ENCODE results near the gene UQCC3. TPM values are rescaled to one million over a fixed set of nuclear protein-coding genes. Genes with fewer than 3 reads are reported as not detected.
A peak's percentile ranks its signal among the peaks of the same experiment; 100 is the strongest.

The UQCC3 gene
- total RNA-seq, 4 donors from 2014 or later = 6.3 to 7.5 (median 7.1) TPM

DNA sequence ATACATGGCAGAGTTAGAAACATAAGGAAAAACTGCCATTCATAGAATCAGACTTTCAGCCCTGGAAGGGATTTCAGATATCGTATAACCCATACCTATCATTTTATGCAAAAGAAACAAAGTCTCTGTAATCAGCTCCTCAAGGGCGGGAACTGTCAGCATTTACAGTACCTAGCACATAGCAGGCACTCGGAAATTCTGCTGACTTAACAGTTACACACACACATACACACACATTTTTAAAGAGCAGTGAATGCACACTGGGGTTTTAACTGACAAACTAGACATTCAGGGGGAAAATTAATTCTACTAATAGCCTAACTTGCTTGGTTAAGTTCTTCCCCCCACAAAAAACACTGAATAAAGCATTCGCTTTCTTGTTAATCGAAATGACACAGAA lies 44.7 kb downstream of the UQCC3 start:
- Histone ChIP-seq H3K4me1 (peaks cover 0 to 23% (median 11%) of the 10 kb centered on the region in 4 donors), H3K9me3 (no peaks in the 10 kb centered on the region), H3K27ac (replicated peaks in 1 of 4) (peak overlapping the region in 1 of 4 donors; percentile 6), H3K36me3 (peaks cover 78 to 100% (median 97%) of the 10 kb centered on the region in 4 donors), H3K27me3 (no peaks in the 10 kb centered on the region), H3K4me3 (no peak overlapping the region)
- intact Hi-C loops (cut with DNase I) = no loop called here
- 89% methylated on average over 5 of the region's 5 CpGs for whole genome bisulfite sequencing
- TF ChIP-seq POLR2A (IDR thresholded peaks at IDR 0.05; ENCODE audit: low read depth) (no peak), EP300 (IDR thresholded peaks at IDR 0.05) (no peak), POLR2AphosphoS5 (IDR thresholded peaks at IDR 0.05) (no peak)
- TF ChIP-seq, protein P1, sequence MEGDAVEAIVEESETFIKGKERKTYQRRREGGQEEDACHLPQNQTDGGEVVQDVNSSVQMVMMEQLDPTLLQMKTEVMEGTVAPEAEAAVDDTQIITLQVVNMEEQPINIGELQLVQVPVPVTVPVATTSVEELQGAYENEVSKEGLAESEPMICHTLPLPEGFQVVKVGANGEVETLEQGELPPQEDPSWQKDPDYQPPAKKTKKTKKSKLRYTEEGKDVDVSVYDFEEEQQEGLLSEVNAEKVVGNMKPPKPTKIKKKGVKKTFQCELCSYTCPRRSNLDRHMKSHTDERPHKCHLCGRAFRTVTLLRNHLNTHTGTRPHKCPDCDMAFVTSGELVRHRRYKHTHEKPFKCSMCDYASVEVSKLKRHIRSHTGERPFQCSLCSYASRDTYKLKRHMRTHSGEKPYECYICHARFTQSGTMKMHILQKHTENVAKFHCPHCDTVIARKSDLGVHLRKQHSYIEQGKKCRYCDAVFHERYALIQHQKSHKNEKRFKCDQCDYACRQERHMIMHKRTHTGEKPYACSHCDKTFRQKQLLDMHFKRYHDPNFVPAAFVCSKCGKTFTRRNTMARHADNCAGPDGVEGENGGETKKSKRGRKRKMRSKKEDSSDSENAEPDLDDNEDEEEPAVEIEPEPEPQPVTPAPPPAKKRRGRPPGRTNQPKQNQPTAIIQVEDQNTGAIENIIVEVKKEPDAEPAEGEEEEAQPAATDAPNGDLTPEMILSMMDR (IDR thresholded peaks at IDR 0.05) = no peak
- no peak for DNase-seq (ENCODE audit: extremely low spot score)

DNA sequence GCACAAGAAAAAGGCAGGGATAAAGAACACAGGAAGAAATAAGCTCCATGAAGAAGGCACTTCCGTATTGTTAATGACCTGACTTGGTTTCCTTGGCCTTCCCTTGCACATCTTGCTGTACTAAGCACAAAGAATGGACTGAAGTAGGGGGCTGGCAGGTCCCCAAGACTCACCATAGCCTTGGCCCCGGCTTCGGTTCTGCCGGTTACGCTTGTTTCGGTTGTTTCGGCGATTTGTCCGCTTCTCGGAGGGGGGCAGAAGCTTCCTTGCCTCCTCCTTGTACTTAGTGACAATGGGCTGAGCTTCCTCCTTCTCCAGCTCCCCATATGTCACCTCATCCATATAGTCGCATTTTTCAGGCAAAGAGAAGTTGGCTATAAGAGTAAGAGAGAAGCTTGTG lies 45.3 kb downstream of the UQCC3 start:
- H3K36me3 ChIP-seq = peaks cover 84 to 100% (median 97%) of the 10 kb centered on the region in 4 donors
- intact Hi-C loops (cut with DNase I) = no loop called here
- H3K27me3 ChIP-seq = no peaks in the 10 kb centered on the region
- peaks cover 0 to 23% (median 12%) of the 10 kb centered on the region in 4 donors for H3K4me1 ChIP-seq
- TF ChIP-seq POLR2A (IDR thresholded peaks at IDR 0.05; ENCODE audit: low read depth) (no peak), EP300 (IDR thresholded peaks at IDR 0.05) (no peak), POLR2AphosphoS5 (IDR thresholded peaks at IDR 0.05) (no peak)
- TF ChIP-seq, protein P1 (IDR thresholded peaks at IDR 0.05) = no peak
- no peak overlapping the region for H3K4me3 ChIP-seq
- no peak overlapping the region for H3K27ac ChIP-seq (replicated peaks in 1 of 4)
- 84% methylated on average over 11 of the region's 11 CpGs for WGBS
- H3K9me3 ChIP-seq = no peaks in the 10 kb centered on the region
- DNase-seq (ENCODE audit: extremely low spot score) = no peak

DNA sequence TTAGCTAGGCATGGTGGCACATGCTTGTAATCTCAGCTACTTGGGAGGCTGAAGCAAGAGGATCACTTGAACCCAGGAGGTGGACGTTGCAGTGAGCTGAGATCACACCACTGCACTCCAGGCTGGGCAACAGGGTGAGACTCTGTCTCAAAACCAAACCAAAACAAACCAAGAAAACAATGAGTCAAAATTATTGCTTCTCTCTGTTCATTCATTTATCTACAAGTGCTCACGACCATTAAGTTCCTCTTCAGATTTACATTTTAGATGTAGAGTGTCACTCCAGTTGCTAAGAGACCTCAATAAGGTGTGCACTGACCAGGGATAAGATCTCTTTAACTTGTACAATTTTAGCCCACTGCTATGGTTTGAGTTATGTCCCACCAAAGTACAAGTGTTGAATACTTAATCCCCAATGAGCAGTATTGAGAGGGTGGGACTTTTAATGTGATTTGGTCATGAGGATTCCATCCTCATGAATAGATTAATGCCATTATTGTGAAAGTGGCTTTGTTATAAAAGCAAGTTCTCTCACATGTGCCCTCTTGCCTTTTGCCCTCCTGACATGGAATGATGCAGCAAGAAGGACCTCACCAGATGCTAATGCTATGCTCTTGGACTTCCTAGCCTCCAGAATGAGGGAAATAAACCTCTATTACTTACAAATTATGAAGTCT lies 48.0 kb downstream of the UQCC3 start:
- WGBS = 72% methylated on average over 2 of the region's 2 CpGs
- Histone ChIP-seq H3K9me3 (no peaks in the 10 kb centered on the region), H3K27me3 (no peaks in the 10 kb centered on the region), H3K36me3 (peaks cover 91 to 98% (median 96%) of the 10 kb centered on the region in 4 donors), H3K27ac (replicated peaks in 1 of 4) (no peak overlapping the region), H3K4me1 (peaks cover 16 to 38% (median 26%) of the 10 kb centered on the region in 4 donors), H3K4me3 (no peak overlapping the region)
- no peak for DNase-seq (ENCODE audit: extremely low spot score)
- intact Hi-C loops (cut with DNase I) = no loop called here
- TF ChIP-seq, protein P1 (IDR thresholded peaks at IDR 0.05) = no peak
- no peak for TF ChIP-seq EP300 (IDR thresholded peaks at IDR 0.05)
- TF ChIP-seq POLR2AphosphoS5 (IDR thresholded peaks at IDR 0.05) = no peak
- TF ChIP-seq POLR2A (IDR thresholded peaks at IDR 0.05; ENCODE audit: low read depth) = no peak

DNA sequence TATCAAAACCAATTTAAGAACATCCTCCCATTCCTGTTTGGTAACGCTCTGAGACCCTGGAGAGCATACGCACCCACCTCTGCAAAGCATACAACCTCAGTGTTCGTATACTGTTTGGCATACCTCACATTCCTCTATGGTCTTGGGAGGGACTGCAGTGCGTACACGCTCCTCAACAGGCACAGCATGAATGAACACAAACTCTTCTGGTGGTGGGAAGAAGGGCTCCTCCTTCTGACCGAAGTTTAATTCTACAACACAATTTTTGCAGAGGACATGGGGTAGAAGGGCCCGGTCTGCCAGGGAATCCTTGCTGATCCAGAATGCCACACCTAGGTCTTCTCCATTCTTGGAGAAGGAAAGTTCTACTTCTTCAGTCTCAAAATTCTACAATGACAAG lies 50.5 kb downstream of the UQCC3 start:
- H3K36me3 ChIP-seq = peaks cover 66 to 72% (median 70%) of the 10 kb centered on the region in 4 donors
- no peak for DNase-seq (ENCODE audit: extremely low spot score)
- no peak overlapping the region for H3K4me3 ChIP-seq
- intact Hi-C loops (cut with DNase I) = no loop called here
- H3K27me3 ChIP-seq = no peaks in the 10 kb centered on the region
- H3K4me1 ChIP-seq = peaks cover 26 to 51% (median 42%) of the 10 kb centered on the region in 4 donors
- 46% methylated on average over 7 of the region's 7 CpGs for WGBS
- TF ChIP-seq POLR2A (IDR thresholded peaks at IDR 0.05; ENCODE audit: low read depth) (no peak), EP300 (IDR thresholded peaks at IDR 0.05) (no peak), POLR2AphosphoS5 (IDR thresholded peaks at IDR 0.05) (no peak)
- TF ChIP-seq, protein P1 (IDR thresholded peaks at IDR 0.05) = no peak
- H3K9me3 ChIP-seq = no peaks in the 10 kb centered on the region
- H3K27ac ChIP-seq (replicated peaks in 1 of 4) = peak overlapping the region in 1 of 4 donors; percentile 5

Small RNA genes within 50 kb of the gene (small RNA-seq; reads per million reads assigned to genes)
- 0 reads per million in 3 donors for gene SNORA57

Other genes with a start within 250 kb of the UQCC3 start
- 1,000 to 10,000 TPM; 1,278 to 2,374 (median 1,866) TPM for gene AHNAK, start 124.9 kb upstream of the UQCC3 start, total RNA-seq
- gene EEF1G, start 97.8 kb upstream of the UQCC3 start, total RNA-seq = 1,000 to 10,000 TPM; 1,068 to 1,537 (median 1,375) TPM
- gene TUT1, start 80.2 kb upstream of the UQCC3 start, total RNA-seq = 1 to 10 TPM; 4.2 to 8.0 (median 6.0) TPM
- gene MTA2, start 69.8 kb upstream of the UQCC3 start, total RNA-seq = 10 to 100 TPM; 60.2 to 91.4 (median 88.3) TPM
- 10 to 100 TPM; 27.0 to 33.6 (median 29.0) TPM for gene EML3, start 58.9 kb upstream of the UQCC3 start, total RNA-seq
- gene ROM1, start 58.4 kb upstream of the UQCC3 start, total RNA-seq = 10 to 100 TPM in 2 of 4 donors, 1 to 10 TPM in 2; 3.7 to 11.9 (median 10.1) TPM
- 10 to 100 TPM; 20.3 to 33.3 (median 22.1) TPM for gene B3GAT3, start 49.7 kb upstream of the UQCC3 start, total RNA-seq
- gene GANAB, start 25.1 kb upstream of the UQCC3 start, total RNA-seq = 100 to 1,000 TPM in 2 of 4 donors, 10 to 100 TPM in 2; 77.7 to 129 (median 111) TPM
- 10 to 100 TPM in 3 of 4 donors, 1 to 10 TPM in 1; 9.6 to 22.7 (median 21.7) TPM for gene INTS5, start 18.4 kb upstream of the UQCC3 start, total RNA-seq
- 10 to 100 TPM; 23.7 to 38.0 (median 33.0) TPM for gene C11orf98, start 6.5 kb upstream of the UQCC3 start, total RNA-seq
- gene CSKMT, start 6.4 kb upstream of the UQCC3 start, total RNA-seq = 1 to 10 TPM; 2.9 to 4.9 (median 3.1) TPM
- 1 to 10 TPM; 1.6 to 2.5 (median 1.7) TPM for gene LBHD1, start 594 bp downstream of the UQCC3 start, total RNA-seq
- gene UBXN1, start 7.4 kb downstream of the UQCC3 start, total RNA-seq = 100 to 1,000 TPM; 192 to 277 (median 234) TPM
- 10 to 100 TPM; 29.9 to 48.2 (median 39.2) TPM for gene LRRN4CL, start 17.9 kb downstream of the UQCC3 start, total RNA-seq
- 10 to 100 TPM; 25.3 to 58.1 (median 39.2) TPM for gene BSCL2, start 35.8 kb downstream of the UQCC3 start, total RNA-seq
- gene GNG3, start 36.0 kb downstream of the UQCC3 start, total RNA-seq = 1 to 10 TPM in 2 of 4 donors, under 1 TPM in 2; 0.65 to 1.5 (median 1.0) TPM
- 10 to 100 TPM; 19.5 to 45.0 (median 36.7) TPM for gene HNRNPUL2, start 55.8 kb downstream of the UQCC3 start, total RNA-seq
- gene TTC9C, start 56.8 kb downstream of the UQCC3 start, total RNA-seq = 10 to 100 TPM; 12.9 to 22.9 (median 18.2) TPM
- 10 to 100 TPM in 1 of 4 donors, 1 to 10 TPM in 3; 6.2 to 12.3 (median 9.1) TPM for gene ZBTB3, start 82.5 kb downstream of the UQCC3 start, total RNA-seq
- 10 to 100 TPM; 41.1 to 48.2 (median 44.4) TPM for gene POLR2G, start 89.9 kb downstream of the UQCC3 start, total RNA-seq
- gene TAF6L, start 99.7 kb downstream of the UQCC3 start, total RNA-seq = 10 to 100 TPM; 12.0 to 27.2 (median 14.6) TPM
- gene TMEM179B, start 115.7 kb downstream of the UQCC3 start, total RNA-seq = 10 to 100 TPM; 33.2 to 50.8 (median 44.8) TPM
- 10 to 100 TPM; 13.7 to 17.9 (median 15.8) TPM for gene TMEM223, start 120.3 kb downstream of the UQCC3 start, total RNA-seq
- gene NXF1, start 133.8 kb downstream of the UQCC3 start, total RNA-seq = 10 to 100 TPM; 38.6 to 86.4 (median 48.4) TPM
- gene STX5, start 160.4 kb downstream of the UQCC3 start, total RNA-seq = 10 to 100 TPM; 22.8 to 31.6 (median 31.6) TPM
- gene TEX54, start 161.2 kb downstream of the UQCC3 start, total RNA-seq = not detected
- gene WDR74, start 167.9 kb downstream of the UQCC3 start, total RNA-seq = 10 to 100 TPM; 18.3 to 53.1 (median 48.1) TPM
- gene SLC3A2, start 209.2 kb downstream of the UQCC3 start, total RNA-seq = 100 to 1,000 TPM in 1 of 4 donors, 10 to 100 TPM in 3; 53.2 to 123 (median 86.4) TPM
- under 1 TPM in 2 of 4 donors, not detected in 2; 0.33 to 0.40 TPM for gene CHRM1, start 249.7 kb downstream of the UQCC3 start, total RNA-seq